ENCODE data around the gene IL21.

Gene IL21

GRCh38 chr4:122606364-122607043 is 14.4 kb downstream of the IL21 start:
- Histone ChIP-seq H3K4me1 (ENCODE audit: control insufficient read depth, insufficient read depth, low read length) (peaks cover 17% of the 10 kb centered on the region), H3K27ac (ENCODE audit: low read depth, low read length) (no peak overlapping the region), H3K36me3 (ENCODE audit: control insufficient read depth, insufficient read depth, low read length) (no peaks in the 10 kb centered on the region), H3K27me3 (ENCODE audit: control insufficient read depth, insufficient read depth, low read length) (no peaks in the 10 kb centered on the region), H3K9ac (ENCODE audit: low read depth, low read length) (no peak overlapping the region), H3K4me3 (ENCODE audit: low read depth, low read length) (no peak overlapping the region), H3K9me3 (ENCODE audit: control insufficient read depth, insufficient read depth, low read length) (no peaks in the 10 kb centered on the region)

GRCh38 chr4:122604146-122604545 is 16.7 kb downstream of the IL21 start:
- Histone ChIP-seq H3K36me3 (ENCODE audit: control insufficient read depth, insufficient read depth, low read length) (no peaks in the 10 kb centered on the region), H3K4me1 (ENCODE audit: control insufficient read depth, insufficient read depth, low read length) (peaks cover 17% of the 10 kb centered on the region), H3K9me3 (ENCODE audit: control insufficient read depth, insufficient read depth, low read length) (no peaks in the 10 kb centered on the region)

GRCh38 chr4:122603156-122603574 is 17.7 kb downstream of the IL21 start:
- Histone ChIP-seq H3K4me1 (ENCODE audit: control insufficient read depth, insufficient read depth, low read length) (peaks cover 17% of the 10 kb centered on the region), H3K27me3 (ENCODE audit: control insufficient read depth, insufficient read depth, low read length) (no peaks in the 10 kb centered on the region), H3K27ac (ENCODE audit: low read depth, low read length) (no peak overlapping the region), H3K4me3 (ENCODE audit: low read depth, low read length) (no peak overlapping the region), H3K36me3 (ENCODE audit: control insufficient read depth, insufficient read depth, low read length) (no peaks in the 10 kb centered on the region), H3K9me3 (ENCODE audit: control insufficient read depth, insufficient read depth, low read length) (no peaks in the 10 kb centered on the region), H3K9ac (ENCODE audit: low read depth, low read length) (no peak overlapping the region)

More at GRCh38 chr4:122604146-122604545, 16.7 kb downstream of the IL21 start:
- Histone ChIP-seq H3K27ac (ENCODE audit: low read depth, low read length) (no peak overlapping the region), H3K4me3 (ENCODE audit: low read depth, low read length) (no peak overlapping the region), H3K9ac (ENCODE audit: low read depth, low read length) (no peak overlapping the region), H3K27me3 (ENCODE audit: control insufficient read depth, insufficient read depth, low read length) (no peaks in the 10 kb centered on the region)

- H3K9ac ChIP-seq (ENCODE audit: low read depth, low read length): no peak overlapping the region
- peaks cover 17% of the 10 kb centered on the region for H3K4me1 ChIP-seq (ENCODE audit: control insufficient read depth, insufficient read depth, low read length)
- H3K9me3 ChIP-seq (ENCODE audit: control insufficient read depth, insufficient read depth, low read length): no peaks in the 10 kb centered on the region
- no peak overlapping the region for H3K4me3 ChIP-seq (ENCODE audit: low read depth, low read length)
- no peaks in the 10 kb centered on the region for H3K36me3 ChIP-seq (ENCODE audit: control insufficient read depth, insufficient read depth, low read length)
- no peaks in the 10 kb centered on the region for H3K27me3 ChIP-seq (ENCODE audit: control insufficient read depth, insufficient read depth, low read length)
- H3K27ac ChIP-seq (ENCODE audit: low read depth, low read length): no peak overlapping the region
Observed at GRCh38 chr4:122602277-122603142, 18.4 kb downstream of the IL21 start.

- H3K9ac ChIP-seq (ENCODE audit: low read depth, low read length): no peak overlapping the region
- H3K27me3 ChIP-seq (ENCODE audit: control insufficient read depth, insufficient read depth, low read length): no peaks in the 10 kb centered on the region
- no peaks in the 10 kb centered on the region for H3K36me3 ChIP-seq (ENCODE audit: control insufficient read depth, insufficient read depth, low read length)
- H3K27ac ChIP-seq (ENCODE audit: low read depth, low read length): no peak overlapping the region
- H3K4me3 ChIP-seq (ENCODE audit: low read depth, low read length): no peak overlapping the region
- H3K9me3 ChIP-seq (ENCODE audit: control insufficient read depth, insufficient read depth, low read length): no peaks in the 10 kb centered on the region
- no peaks in the 10 kb centered on the region for H3K4me1 ChIP-seq (ENCODE audit: control insufficient read depth, insufficient read depth, low read length)
Observed at GRCh38 chr4:122591196-122591595, 29.7 kb downstream of the IL21 start.

- no peak overlapping the region for H3K9ac ChIP-seq (ENCODE audit: low read depth, low read length)
- H3K27me3 ChIP-seq (ENCODE audit: control insufficient read depth, insufficient read depth, low read length): no peaks in the 10 kb centered on the region
- H3K4me1 ChIP-seq (ENCODE audit: control insufficient read depth, insufficient read depth, low read length): no peaks in the 10 kb centered on the region
- no peaks in the 10 kb centered on the region for H3K36me3 ChIP-seq (ENCODE audit: control insufficient read depth, insufficient read depth, low read length)
- no peak overlapping the region for H3K27ac ChIP-seq (ENCODE audit: low read depth, low read length)
- no peaks in the 10 kb centered on the region for H3K9me3 ChIP-seq (ENCODE audit: control insufficient read depth, insufficient read depth, low read length)
- H3K4me3 ChIP-seq (ENCODE audit: low read depth, low read length): no peak overlapping the region
Observed at GRCh38 chr4:122588453-122589238, 32.2 kb downstream of the IL21 start.

GRCh38 chr4:122584519-122584918 is 36.3 kb downstream of the IL21 start:
- H3K9ac ChIP-seq (ENCODE audit: low read depth, low read length): no peak overlapping the region
- H3K27ac ChIP-seq (ENCODE audit: low read depth, low read length): no peak overlapping the region

GRCh38 chr4:122583906-122584305 is 37.0 kb downstream of the IL21 start:
- H3K36me3 ChIP-seq (ENCODE audit: control insufficient read depth, insufficient read depth, low read length): no peaks in the 10 kb centered on the region
- H3K9ac ChIP-seq (ENCODE audit: low read depth, low read length): no peak overlapping the region
- no peak overlapping the region for H3K27ac ChIP-seq (ENCODE audit: low read depth, low read length)
- no peaks in the 10 kb centered on the region for H3K4me1 ChIP-seq (ENCODE audit: control insufficient read depth, insufficient read depth, low read length)
- H3K27me3 ChIP-seq (ENCODE audit: control insufficient read depth, insufficient read depth, low read length): no peaks in the 10 kb centered on the region
- no peaks in the 10 kb centered on the region for H3K9me3 ChIP-seq (ENCODE audit: control insufficient read depth, insufficient read depth, low read length)
- H3K4me3 ChIP-seq (ENCODE audit: low read depth, low read length): no peak overlapping the region

More at GRCh38 chr4:122584519-122584918, 36.3 kb downstream of the IL21 start:
- Histone ChIP-seq H3K4me1 (ENCODE audit: control insufficient read depth, insufficient read depth, low read length) (no peaks in the 10 kb centered on the region), H3K9me3 (ENCODE audit: control insufficient read depth, insufficient read depth, low read length) (no peaks in the 10 kb centered on the region), H3K36me3 (ENCODE audit: control insufficient read depth, insufficient read depth, low read length) (no peaks in the 10 kb centered on the region), H3K4me3 (ENCODE audit: low read depth, low read length) (no peak overlapping the region), H3K27me3 (ENCODE audit: control insufficient read depth, insufficient read depth, low read length) (no peaks in the 10 kb centered on the region)

- H3K36me3 ChIP-seq (ENCODE audit: control insufficient read depth, insufficient read depth, low read length): no peaks in the 10 kb centered on the region
- H3K4me1 ChIP-seq (ENCODE audit: control insufficient read depth, insufficient read depth, low read length): no peaks in the 10 kb centered on the region
- no peak overlapping the region for H3K9ac ChIP-seq (ENCODE audit: low read depth, low read length)
- H3K4me3 ChIP-seq (ENCODE audit: low read depth, low read length): no peak overlapping the region
- peaks cover 5% of the 10 kb centered on the region for H3K9me3 ChIP-seq (ENCODE audit: control insufficient read depth, insufficient read depth, low read length)
- no peak overlapping the region for H3K27ac ChIP-seq (ENCODE audit: low read depth, low read length)
- H3K27me3 ChIP-seq (ENCODE audit: control insufficient read depth, insufficient read depth, low read length): no peaks in the 10 kb centered on the region
Observed at GRCh38 chr4:122577808-122578781, 42.8 kb downstream of the IL21 start.

GRCh38 chr4:122577189-122577553 is 43.7 kb downstream of the IL21 start:
- no peak overlapping the region for H3K9ac ChIP-seq (ENCODE audit: low read depth, low read length)
- H3K4me1 ChIP-seq (ENCODE audit: control insufficient read depth, insufficient read depth, low read length): no peaks in the 10 kb centered on the region
- no peaks in the 10 kb centered on the region for H3K36me3 ChIP-seq (ENCODE audit: control insufficient read depth, insufficient read depth, low read length)

More at GRCh38 chr4:122577189-122577553, 43.7 kb downstream of the IL21 start:
- Histone ChIP-seq H3K27ac (ENCODE audit: low read depth, low read length) (no peak overlapping the region), H3K9me3 (ENCODE audit: control insufficient read depth, insufficient read depth, low read length) (peaks cover 5% of the 10 kb centered on the region), H3K27me3 (ENCODE audit: control insufficient read depth, insufficient read depth, low read length) (no peaks in the 10 kb centered on the region), H3K4me3 (ENCODE audit: low read depth, low read length) (no peak overlapping the region)
